Mucosa of rectum (tissue), 2 donors: ENCODE data around the gene PNRC2.

Source experiments
- H3K27ac ChIP-seq, 2 donors: one replicate each; pipeline ENCODE4 v1.7.0; 2013; ENCODE audit warnings: inconsistent platforms in 2 of 2, low read depth in 2 of 2, low read length in 2 of 2
- H3K27me3 ChIP-seq, 2 donors: one replicate each; pipeline ENCODE4 v1.7.0; 2013; ENCODE audit warnings: low read length in 2 of 2; ENCODE audit not compliant: control insufficient read depth in 2 of 2, insufficient read depth in 2 of 2
- H3K36me3 ChIP-seq, 2 donors: one replicate each; pipeline ENCODE4 v1.7.0; 2013; ENCODE audit warnings: low read length in 2 of 2; ENCODE audit not compliant: control insufficient read depth in 2 of 2, insufficient read depth in 2 of 2
- H3K4me1 ChIP-seq, 2 donors: one replicate each; pipeline ENCODE4 v1.7.0; 2013; ENCODE audit warnings: low read length in 2 of 2, mild to moderate bottlenecking in 1 of 2; ENCODE audit not compliant: control insufficient read depth in 2 of 2, insufficient read depth in 2 of 2
- H3K4me3 ChIP-seq, 2 donors: one replicate each; pipeline ENCODE4 v1.7.0; 2013; ENCODE audit warnings: low read length in 2 of 2
- H3K9ac ChIP-seq, 2 donors: one replicate each; pipeline ENCODE4 v1.7.0; 2013; ENCODE audit warnings: low read length in 2 of 2, low read depth in 1 of 2, mild to moderate bottlenecking in 1 of 2
- H3K9me3 ChIP-seq, 2 donors: one replicate each; pipeline ENCODE4 v1.7.0; 2013; ENCODE audit warnings: low read length in 2 of 2; ENCODE audit not compliant: control insufficient read depth in 2 of 2
- donor health status: healthy.
- donor health status: Normal muscosa, but diverticular disease.

Gene PNRC2

DNA sequence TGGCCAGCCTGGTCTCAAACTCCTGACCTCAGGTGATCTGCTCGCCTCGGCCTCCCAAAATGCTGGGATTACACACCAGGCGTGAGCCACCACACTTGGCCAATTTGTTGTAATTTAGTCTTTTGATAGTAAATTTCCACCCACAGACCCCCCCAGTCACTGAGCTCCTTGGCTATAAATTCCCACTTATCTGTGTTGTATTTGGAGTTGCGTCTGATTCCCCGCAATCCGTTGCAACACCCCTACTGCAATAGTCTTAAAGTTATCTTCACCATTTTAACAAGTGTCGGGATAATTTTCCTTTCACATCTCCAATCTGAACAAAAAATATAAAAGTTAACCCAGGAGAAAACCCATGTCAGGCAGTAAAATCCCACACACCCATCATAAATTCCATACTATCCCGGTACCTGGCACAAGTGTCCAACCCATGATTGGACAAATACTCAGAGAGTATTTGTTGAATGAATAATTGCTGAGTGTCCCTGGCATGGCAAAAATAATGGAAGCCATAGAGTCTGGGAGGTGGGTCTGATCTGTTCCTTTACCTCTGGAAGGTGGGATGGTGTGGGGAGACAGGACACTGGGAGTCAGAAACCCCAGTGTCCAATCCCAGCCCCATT lies 37.2 kb upstream of the PNRC2 start:
- H3K9me3 ChIP-seq, result no peaks in the 10 kb centered on the region
- no peak overlapping the region for H3K27ac ChIP-seq
- H3K4me3 ChIP-seq, result no peak overlapping the region
- peaks cover 7 to 17% of the 10 kb centered on the region in 2 donors for H3K4me1 ChIP-seq
- no peaks in the 10 kb centered on the region for H3K27me3 ChIP-seq
- H3K36me3 ChIP-seq, result no peaks in the 10 kb centered on the region
- no peak overlapping the region for H3K9ac ChIP-seq

DNA sequence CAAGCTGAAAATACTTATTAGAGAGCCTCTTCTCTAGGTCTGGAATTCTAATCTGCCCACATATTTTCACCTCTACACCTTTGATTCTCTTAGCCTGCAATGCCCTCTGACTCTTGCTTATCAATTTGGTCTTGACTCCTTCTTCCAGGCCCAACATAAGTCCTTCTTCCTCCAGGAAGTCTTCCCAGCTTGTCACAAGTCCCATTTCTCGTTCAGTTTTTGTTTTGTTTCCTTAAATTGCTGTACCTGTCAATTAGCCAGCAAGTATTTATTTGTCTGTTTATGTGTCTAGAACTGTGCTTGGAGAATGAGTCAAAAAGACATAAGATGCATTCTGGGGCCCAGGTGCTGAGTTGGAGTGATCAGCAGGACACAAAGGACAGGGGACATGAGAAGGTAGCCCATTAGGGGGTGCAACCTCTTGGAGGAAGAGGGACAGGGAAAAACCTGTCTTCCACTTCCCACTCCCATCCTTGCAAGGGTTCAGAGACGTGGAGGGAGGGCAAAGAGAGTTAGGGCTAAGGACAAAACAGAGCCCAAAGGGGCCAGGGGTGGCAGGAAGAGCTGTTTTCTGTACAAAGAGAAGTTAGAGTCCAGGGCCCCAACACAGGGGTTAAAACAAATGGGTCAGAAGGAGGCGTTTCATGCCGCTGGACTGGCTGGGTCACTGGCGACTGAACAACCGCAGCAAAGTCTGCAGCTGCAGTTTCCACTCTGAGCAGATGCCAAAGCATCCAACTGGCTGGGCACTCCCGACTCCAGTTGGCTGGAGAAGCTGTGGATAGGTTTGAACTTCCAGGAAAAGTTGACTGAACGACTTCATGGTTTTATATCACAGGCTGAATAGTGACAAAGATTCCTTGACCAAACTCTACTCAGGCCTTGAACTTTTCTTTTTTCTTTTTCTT lies 35.8 kb upstream of the PNRC2 start:
- no peaks in the 10 kb centered on the region for H3K9me3 ChIP-seq
- H3K4me1 ChIP-seq, result peaks cover 7 to 17% of the 10 kb centered on the region in 2 donors
- H3K4me3 ChIP-seq, result no peak overlapping the region
- H3K27ac ChIP-seq, result no peak overlapping the region
- H3K9ac ChIP-seq, result no peak overlapping the region
- no peaks in the 10 kb centered on the region for H3K36me3 ChIP-seq
- no peaks in the 10 kb centered on the region for H3K27me3 ChIP-seq

DNA sequence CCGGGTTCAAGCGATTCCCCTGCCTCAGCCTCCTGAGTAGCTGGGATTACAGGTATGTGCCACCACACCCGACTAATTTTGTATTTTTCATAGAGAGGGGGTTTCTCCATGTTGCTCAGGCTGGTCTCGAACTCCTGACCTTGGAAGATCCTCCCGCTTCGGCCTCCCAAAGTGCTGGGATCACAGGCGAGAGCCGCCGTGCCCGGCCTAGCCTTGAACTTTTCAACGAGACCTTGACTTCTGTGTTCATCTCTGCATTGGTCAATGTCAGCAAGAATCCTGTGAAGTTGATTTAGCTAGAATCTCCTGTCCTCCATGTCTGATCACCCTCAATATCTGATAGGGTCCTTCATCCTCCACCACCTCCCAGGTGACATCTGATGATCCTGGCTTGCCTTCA lies 35.0 kb upstream of the PNRC2 start:
- H3K27ac ChIP-seq, result no peak overlapping the region
- H3K36me3 ChIP-seq, result no peaks in the 10 kb centered on the region

DNA sequence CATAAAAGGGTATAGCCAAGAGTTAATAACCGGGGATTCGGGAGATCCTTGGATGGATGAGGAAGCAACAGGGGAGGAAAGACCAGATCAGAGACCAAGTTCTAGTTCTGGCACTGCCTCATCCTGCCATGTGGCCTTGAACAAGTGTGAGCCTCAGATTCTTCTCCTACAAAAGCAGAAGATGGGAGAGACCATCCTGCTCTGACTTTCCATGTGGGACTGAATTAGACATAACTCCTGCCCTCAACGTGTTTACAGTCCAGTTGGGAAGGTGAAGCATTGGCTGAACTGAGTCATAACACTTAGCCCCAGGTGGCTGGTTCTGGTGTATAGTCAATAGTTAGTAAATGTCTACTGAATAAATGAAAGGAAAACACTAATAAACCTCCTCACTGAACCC lies 34.3 kb upstream of the PNRC2 start:
- Histone ChIP-seq H3K9me3 (no peaks in the 10 kb centered on the region), H3K4me1 (peaks cover 7 to 13% of the 10 kb centered on the region in 2 donors), H3K27me3 (no peaks in the 10 kb centered on the region), H3K9ac (no peak overlapping the region), H3K36me3 (no peaks in the 10 kb centered on the region), H3K4me3 (no peak overlapping the region), H3K27ac (no peak overlapping the region)

More for the DNA sequence above, 35.0 kb upstream of the PNRC2 start:
- Histone ChIP-seq H3K4me3 (no peak overlapping the region), H3K27me3 (no peaks in the 10 kb centered on the region), H3K9me3 (no peaks in the 10 kb centered on the region), H3K4me1 (peaks cover 7 to 17% of the 10 kb centered on the region in 2 donors), H3K9ac (no peak overlapping the region)

DNA sequence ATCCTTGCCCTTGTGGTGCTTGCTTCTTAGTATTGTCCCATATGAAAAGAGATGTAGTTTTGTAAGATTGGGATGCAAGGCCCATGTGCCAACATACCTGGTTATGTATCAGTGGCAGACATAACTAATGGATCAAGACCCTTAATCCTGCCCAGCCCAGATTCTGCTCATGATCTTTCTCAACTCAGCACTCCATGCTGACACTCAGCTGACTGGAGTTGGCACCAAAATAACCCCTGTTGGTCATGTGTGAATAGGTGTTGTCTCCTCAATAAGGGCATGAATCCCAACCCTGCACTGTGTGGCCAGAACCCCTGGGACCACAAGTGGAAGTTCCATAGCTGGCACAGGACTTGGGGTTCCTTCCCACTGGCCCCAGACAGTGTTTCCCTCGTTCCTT lies 32.5 kb upstream of the PNRC2 start:
- Histone ChIP-seq H3K36me3 (no peaks in the 10 kb centered on the region), H3K27me3 (no peaks in the 10 kb centered on the region), H3K9ac (no peak overlapping the region), H3K4me3 (no peak overlapping the region), H3K9me3 (no peaks in the 10 kb centered on the region), H3K27ac (no peak overlapping the region), H3K4me1 (peaks cover 3 to 4% of the 10 kb centered on the region in 2 donors)

DNA sequence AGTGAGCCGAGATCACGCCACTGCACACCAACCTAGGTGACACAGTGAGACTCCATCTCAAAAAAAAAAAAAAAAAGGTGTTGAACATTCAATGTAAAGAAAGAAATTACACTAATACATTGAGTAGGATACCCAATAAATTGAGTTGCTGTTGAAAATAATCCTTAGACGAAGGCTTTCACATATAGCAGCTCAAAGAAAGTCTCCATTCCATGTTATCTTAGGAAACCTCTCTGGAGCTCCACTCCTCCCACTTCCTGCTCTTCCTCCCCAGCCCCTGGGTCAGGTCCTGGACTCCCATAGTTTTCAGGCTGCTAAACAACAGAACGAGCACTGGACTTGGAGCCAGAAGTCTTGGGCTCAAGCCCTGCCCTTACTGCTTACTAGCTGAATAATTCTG lies 30.8 kb upstream of the PNRC2 start:
- Histone ChIP-seq H3K27ac (no peak overlapping the region), H3K4me3 (no peak overlapping the region), H3K36me3 (no peaks in the 10 kb centered on the region), H3K9ac (no peak overlapping the region), H3K27me3 (no peaks in the 10 kb centered on the region), H3K9me3 (no peaks in the 10 kb centered on the region), H3K4me1 (no peaks in the 10 kb centered on the region)

DNA sequence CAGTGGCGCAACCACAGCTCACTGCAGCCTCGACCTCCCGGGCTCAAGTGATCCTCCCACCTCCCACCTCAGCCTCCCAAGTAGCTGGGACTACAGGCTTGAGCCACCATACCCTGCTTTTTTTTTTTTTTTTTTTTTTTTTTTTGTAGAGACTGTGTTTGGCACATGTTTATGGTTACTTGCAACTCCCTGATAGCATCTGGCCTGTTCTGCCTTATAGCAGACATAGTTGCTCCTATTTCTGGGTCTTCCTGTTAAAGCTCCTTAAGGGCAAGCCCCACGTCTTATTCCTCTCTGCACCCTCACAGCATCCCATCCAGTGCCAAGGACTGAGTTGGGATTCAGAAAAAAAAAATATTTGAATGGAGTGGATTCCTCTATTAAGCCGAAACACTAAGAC lies 29.4 kb upstream of the PNRC2 start:
- Histone ChIP-seq H3K4me3 (no peak overlapping the region), H3K27ac (no peak overlapping the region), H3K27me3 (no peaks in the 10 kb centered on the region), H3K9me3 (no peaks in the 10 kb centered on the region), H3K9ac (no peak overlapping the region), H3K4me1 (no peaks in the 10 kb centered on the region), H3K36me3 (no peaks in the 10 kb centered on the region)

DNA sequence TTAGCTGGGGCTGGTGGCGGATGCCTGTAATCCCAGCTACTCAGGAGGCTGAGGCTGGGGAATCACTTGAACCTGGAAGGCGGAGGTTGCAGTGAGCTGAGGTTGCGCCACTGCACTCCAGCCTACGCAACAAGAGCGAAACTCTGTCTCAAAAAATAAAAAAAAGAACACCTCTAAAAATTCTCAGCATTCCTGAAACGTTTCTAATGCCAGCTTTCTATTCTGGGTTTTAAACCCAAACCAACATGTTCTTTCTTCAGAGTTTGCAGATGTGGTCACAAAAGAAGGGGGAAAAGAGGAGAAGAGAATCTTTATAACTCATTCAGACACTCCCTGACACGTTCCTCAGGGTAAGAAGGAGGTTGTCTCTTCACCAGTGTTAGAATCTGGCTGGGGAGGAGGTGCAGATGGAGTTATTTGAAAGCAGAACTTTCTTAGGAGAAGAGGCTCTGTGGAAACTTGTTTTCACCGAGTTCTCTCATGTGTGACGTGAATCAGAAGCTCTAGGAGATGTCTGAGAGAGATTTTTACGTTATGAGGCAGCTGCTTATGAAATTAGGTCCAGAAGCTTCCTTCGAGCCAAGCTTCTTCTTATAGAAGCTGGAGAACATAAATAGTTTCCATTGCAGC lies 28.7 kb upstream of the PNRC2 start:
- no peaks in the 10 kb centered on the region for H3K4me1 ChIP-seq
- H3K9me3 ChIP-seq, result no peaks in the 10 kb centered on the region
- H3K9ac ChIP-seq, result no peak overlapping the region
- H3K27ac ChIP-seq, result no peak overlapping the region
- no peaks in the 10 kb centered on the region for H3K36me3 ChIP-seq
- H3K27me3 ChIP-seq, result no peaks in the 10 kb centered on the region
- H3K4me3 ChIP-seq, result no peak overlapping the region

DNA sequence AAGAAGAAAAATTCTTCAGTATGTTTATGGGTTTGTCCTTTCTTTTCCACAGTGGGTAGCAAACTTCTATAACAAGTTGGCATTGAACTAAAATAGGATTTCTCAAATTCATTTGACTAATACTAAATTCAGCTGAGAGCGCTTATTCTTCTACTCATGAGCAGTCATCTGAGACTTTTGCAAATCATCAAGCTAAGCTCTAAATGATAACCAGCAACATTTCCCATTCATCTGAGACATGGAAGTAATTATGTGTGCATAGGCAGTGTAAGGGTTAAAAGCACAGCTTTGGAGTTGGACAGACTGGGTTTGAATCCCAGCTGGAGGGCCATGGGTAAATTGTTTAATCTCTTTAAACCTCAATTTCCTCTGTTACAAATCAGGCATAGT lies 28.1 kb upstream of the PNRC2 start:
- Histone ChIP-seq H3K4me1 (no peaks in the 10 kb centered on the region), H3K9ac (no peak overlapping the region), H3K27ac (no peak overlapping the region), H3K36me3 (no peaks in the 10 kb centered on the region), H3K9me3 (no peaks in the 10 kb centered on the region), H3K4me3 (no peak overlapping the region), H3K27me3 (no peaks in the 10 kb centered on the region)

DNA sequence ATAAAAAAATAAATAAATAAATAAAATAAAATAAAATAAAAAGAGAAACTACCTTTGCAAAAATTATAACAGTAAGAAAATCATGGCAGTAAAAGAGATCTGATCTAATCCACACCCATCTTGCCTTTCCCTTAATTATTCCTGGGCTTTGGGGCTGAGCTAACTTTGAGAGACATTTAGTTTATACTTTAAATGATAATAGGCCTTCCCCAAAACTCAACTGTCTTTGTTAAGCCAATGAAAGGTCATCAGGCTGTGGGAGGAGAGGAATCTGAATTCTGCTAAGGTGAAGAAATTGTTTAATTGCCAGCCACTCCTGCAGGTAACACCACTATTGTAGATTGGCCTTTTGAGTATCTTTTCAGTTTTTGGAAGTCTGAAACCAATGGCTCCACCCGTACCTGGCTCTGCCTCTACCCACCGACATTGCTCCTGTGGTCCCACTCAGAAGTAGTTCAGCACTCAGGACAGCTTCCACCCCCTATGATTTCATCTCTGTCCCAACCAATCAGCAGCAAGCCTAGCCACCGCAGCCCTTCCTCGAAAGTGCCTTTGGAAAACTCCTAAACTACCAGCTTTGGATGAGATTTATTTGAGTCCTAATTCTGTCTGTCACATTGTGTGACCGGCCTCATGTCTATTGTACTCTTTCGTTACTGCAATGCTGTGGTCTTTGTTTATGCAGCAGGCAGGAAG lies 23.0 kb upstream of the PNRC2 start:
- Histone ChIP-seq H3K27me3 (no peaks in the 10 kb centered on the region), H3K4me3 (no peak overlapping the region), H3K36me3 (no peaks in the 10 kb centered on the region), H3K4me1 (no peaks in the 10 kb centered on the region), H3K27ac (no peak overlapping the region), H3K9me3 (no peaks in the 10 kb centered on the region), H3K9ac (no peak overlapping the region)
